Measurements from ENCODE around the gene BCS1L. TPM values are rescaled to one million over a fixed set of nuclear protein-coding genes. Genes with fewer than 3 reads are reported as not detected.

Gene BCS1L
- total and polyA plus RNA-seq, 2 of the 13 experiments (the other 11 are each of a cell fraction or from before 2014, with no cell fraction given): 48.9 to 76.0 TPM

DNA sequence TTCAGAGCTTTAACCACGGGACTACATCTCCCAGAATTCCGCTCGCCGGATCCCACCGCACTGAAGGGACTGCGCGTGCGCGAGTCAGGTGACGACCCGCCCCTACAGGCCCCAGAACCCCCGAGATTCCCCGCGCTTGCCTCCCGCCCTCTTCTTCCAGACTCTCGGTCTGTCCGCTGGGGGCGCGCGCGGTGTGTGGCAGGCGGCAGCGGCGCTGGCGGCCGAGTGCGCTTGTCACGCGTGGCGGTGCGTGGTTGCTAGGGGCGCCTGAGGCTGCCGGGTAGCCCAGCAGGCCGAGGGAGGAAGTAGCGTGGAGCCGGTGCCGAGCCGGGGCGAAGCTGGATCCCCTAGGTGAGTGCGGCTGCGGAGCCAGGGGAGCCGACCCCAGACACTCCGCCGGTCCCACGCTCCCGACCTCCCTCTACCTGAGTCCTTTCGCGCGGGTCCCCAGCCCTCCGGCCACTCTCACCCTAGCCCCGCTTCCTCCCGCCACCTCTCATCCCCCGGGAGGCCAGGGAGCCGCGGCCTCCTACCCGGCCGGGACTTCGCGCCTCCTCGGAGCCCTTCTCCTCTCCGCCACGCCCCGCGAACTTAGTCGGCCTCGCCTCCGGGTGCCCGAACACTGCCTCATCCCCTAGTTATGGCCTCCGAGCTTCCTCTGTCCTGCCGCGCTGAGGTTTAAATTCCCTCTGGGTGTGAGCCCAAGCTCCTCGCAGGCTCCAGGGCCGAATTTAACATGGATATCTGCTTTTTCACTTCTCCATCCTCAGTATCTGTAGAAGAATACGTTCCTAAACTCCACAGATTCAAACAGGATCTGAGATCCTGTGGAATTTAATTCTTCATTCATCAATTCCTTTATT, 51.4 kb downstream of the BCS1L start, which contains the start of gene TTLL4 (continued):
- peak; percentile 96 for TF ChIP-seq ZNF318 (CRISPR knock-in tag; IDR thresholded peaks at IDR 0.05)
- TF ChIP-seq POLR2A (IDR thresholded peaks at IDR 0.05; ENCODE audit: insufficient read depth in 1 of 2, low read depth in 2 of 2, low read length in 2 of 2): peak; percentile 79 to 94
- peak; percentile 99 for TF ChIP-seq ZNF501 (CRISPR knock-in tag; IDR thresholded peaks at IDR 0.05)
- TF ChIP-seq ATM (IDR thresholded peaks at IDR 0.05; ENCODE audit: borderline replicate concordance): no peak
- TF ChIP-seq GLMP (CRISPR knock-in tag; IDR thresholded peaks at IDR 0.05; ENCODE audit: borderline replicate concordance): no peak; the same call in 1 of the 2 replicates
- 0 out of 2 replicates have a peak, but pooled peaks have one; percentile 13 for TF ChIP-seq HNF1A (IDR thresholded peaks at IDR 0.05; ENCODE audit: low read depth)
- TF ChIP-seq HNF1A (CRISPR knock-in tag; IDR thresholded peaks at IDR 0.05; ENCODE audit: borderline replicate concordance): peak; percentile 82
- TF ChIP-seq TERF1 (CRISPR knock-in tag; IDR thresholded peaks at IDR 0.05): peak; percentile 38; the same call in 1 of the 2 replicates
- TF ChIP-seq EED (CRISPR knock-in tag; IDR thresholded peaks at IDR 0.05): peak; percentile 99
- TF ChIP-seq PAWR (CRISPR knock-in tag; IDR thresholded peaks at IDR 0.05; ENCODE audit: borderline replicate concordance): peak; percentile 86; the same call in 1 of the 2 replicates

All from HepG2 (cell line).